H9 (cell line): ENCODE results near the gene PRKCA. TPM values are rescaled to one million over a fixed set of nuclear protein-coding genes. Genes with fewer than 3 reads are reported as not detected.
A peak's percentile ranks its signal among the peaks of the same experiment; 100 is the strongest.

Experiments
- DNase-seq: peaks from one replicate; pipeline ENCODE4 v3.0.0-alpha.2; 2017
- H2AFZ ChIP-seq: one replicate; pipeline ENCODE4 v1.6.1; 2013; ENCODE audit warnings: mild to moderate bottlenecking, low read length, control low read depth, moderate library complexity
- H2AK5ac ChIP-seq: 2 replicates; pipeline ENCODE4 v1.6.1; 2013; ENCODE audit warnings: low read length, control low read depth, mixed read lengths; ENCODE audit not compliant: insufficient read length
- H2BK120ac ChIP-seq: one replicate; pipeline ENCODE4 v1.6.1; 2013; ENCODE audit warnings: low read depth, mild to moderate bottlenecking, low read length, control low read depth, inconsistent platforms; ENCODE audit not compliant: poor library complexity, severe bottlenecking
- H2BK12ac ChIP-seq: 2 replicates; pipeline ENCODE4 v1.6.1; 2013; ENCODE audit warnings: low read length, control low read depth, mixed read lengths, low read depth; ENCODE audit not compliant: insufficient read length
- H2BK15ac ChIP-seq: 2 replicates; pipeline ENCODE4 v1.6.1; 2013; ENCODE audit warnings: low read depth, low read length, control low read depth
- H2BK20ac ChIP-seq: one replicate; pipeline ENCODE4 v1.6.1; 2013; ENCODE audit warnings: low read depth, mild to moderate bottlenecking, low read length, control low read depth, inconsistent platforms; ENCODE audit not compliant: poor library complexity, severe bottlenecking
- H2BK5ac ChIP-seq: 2 replicates; pipeline ENCODE4 v1.6.1; 2013; ENCODE audit warnings: low read length, control low read depth, mixed read lengths; ENCODE audit not compliant: insufficient read length
- H3K14ac ChIP-seq: 2 replicates; pipeline ENCODE4 v1.6.1; 2013; ENCODE audit warnings: low read length, control low read depth; ENCODE audit not compliant: insufficient read depth
- H3K18ac ChIP-seq: 2 replicates; pipeline ENCODE4 v1.6.1; 2013; ENCODE audit warnings: low read depth, mild to moderate bottlenecking, mixed read lengths, low read length, control low read depth; ENCODE audit not compliant: insufficient read length
- H3K23ac ChIP-seq: 2 replicates; pipeline ENCODE4 v1.6.1; 2013; ENCODE audit warnings: low read length, control low read depth, mixed read lengths, low read depth; ENCODE audit not compliant: insufficient read length
- H3K23me2 ChIP-seq: 2 replicates; pipeline ENCODE4 v1.6.1; 2013; ENCODE audit warnings: low read depth, mild to moderate bottlenecking, mixed read lengths, low read length, control low read depth; ENCODE audit not compliant: insufficient read length, poor library complexity, severe bottlenecking
- H3K27ac ChIP-seq: 2 replicates; pipeline ENCODE4 v1.5.1; 2013; ENCODE audit warnings: low read length, control low read depth, mixed read lengths, low read depth; ENCODE audit not compliant: insufficient read length
- H3K27me3 ChIP-seq: 2 replicates; pipeline ENCODE4 v1.6.1; 2013; ENCODE audit warnings: low read length, control low read depth, inconsistent platforms; ENCODE audit not compliant: insufficient read depth
- H3K4ac ChIP-seq: 2 replicates; pipeline ENCODE4 v1.6.1; 2013; ENCODE audit warnings: low read depth, mild to moderate bottlenecking, control low read depth, inconsistent platforms, low read length, moderate library complexity
- H3K4me1 ChIP-seq: 2 replicates; pipeline ENCODE4 v1.6.1; 2013; ENCODE audit warnings: low read length, control low read depth, inconsistent platforms; ENCODE audit not compliant: insufficient read depth
- H3K4me2 ChIP-seq: 2 replicates; pipeline ENCODE4 v1.6.1; 2013; ENCODE audit warnings: low read length, control low read depth, mixed read lengths; ENCODE audit not compliant: insufficient read length, insufficient read depth
- H3K56ac ChIP-seq: 2 replicates; pipeline ENCODE4 v1.6.1; 2013; ENCODE audit warnings: low read depth, mild to moderate bottlenecking, mixed read lengths, low read length, control low read depth; ENCODE audit not compliant: insufficient read length
- H3K79me1 ChIP-seq: 2 replicates; pipeline ENCODE4 v1.6.1; 2013; ENCODE audit warnings: low read depth, mild to moderate bottlenecking, moderate library complexity, low read length, control low read depth, inconsistent platforms; ENCODE audit not compliant: insufficient read depth, poor library complexity, severe bottlenecking
- H3K79me2 ChIP-seq: 2 replicates; pipeline ENCODE4 v1.6.1; 2013; ENCODE audit warnings: low read length, control low read depth, inconsistent platforms; ENCODE audit not compliant: insufficient read depth
- H3K9ac ChIP-seq: 2 replicates; pipeline ENCODE4 v1.6.1; 2013; ENCODE audit warnings: low read length, control low read depth, mixed read lengths; ENCODE audit not compliant: insufficient read length; ENCODE audit errors: extremely low read depth
- H3K9me3 ChIP-seq: one replicate; pipeline ENCODE4 v1.6.1; 2013; ENCODE audit warnings: low read depth, low read length, inconsistent platforms; ENCODE audit not compliant: control insufficient read depth
- H3T11ph ChIP-seq: one replicate; pipeline ENCODE4 v1.6.1; 2013; ENCODE audit warnings: mild to moderate bottlenecking, low read length, control low read depth, inconsistent platforms
- H4K20me1 ChIP-seq: one replicate; pipeline ENCODE4 v1.6.1; 2013; ENCODE audit not compliant: control insufficient read depth, insufficient read length, insufficient read depth
- H4K5ac ChIP-seq: 2 replicates; pipeline ENCODE4 v1.6.1; 2013; ENCODE audit warnings: low read depth, mild to moderate bottlenecking, mixed read lengths, low read length, control low read depth; ENCODE audit not compliant: insufficient read length
- H4K8ac ChIP-seq: replicated peaks from 2 replicates; pipeline ENCODE4 v1.6.1; 2013; ENCODE audit warnings: low read length, control low read depth, mixed read lengths, low read depth; ENCODE audit not compliant: insufficient read length
- H4K91ac ChIP-seq: 2 replicates; pipeline ENCODE4 v1.6.1; 2013; ENCODE audit warnings: low read depth, mild to moderate bottlenecking, moderate library complexity, mixed read lengths, low read length, control low read depth; ENCODE audit not compliant: insufficient read length
- H3K27ac Mint-ChIP-seq, 3 experiments: 2 replicates in 2 of 3; 3 replicates in 1 of 3; pipeline ENCODE4 v1.8.0; 2020 to 2021; ENCODE audit warnings: mixed read lengths in 3 of 3, mild to moderate bottlenecking in 1 of 3, moderate library complexity in 1 of 3
- H3K27me3 Mint-ChIP-seq: 2 replicates; pipeline ENCODE4 v1.8.0; 2021; ENCODE audit warnings: low read depth, mild to moderate bottlenecking, moderate library complexity, mixed read lengths
- H3K36me3 Mint-ChIP-seq, 3 experiments: 2 replicates in 2 of 3; 3 replicates in 1 of 3; pipeline ENCODE4 v1.8.0; 2020 to 2021; ENCODE audit warnings: low read depth in 3 of 3, mixed read lengths in 3 of 3; ENCODE audit not compliant: insufficient read depth in 1 of 3
- H3K4me1 Mint-ChIP-seq, 2 experiments: 2 replicates each; pipeline ENCODE4 v1.8.0; 2020; ENCODE audit warnings: mixed read lengths in 2 of 2
- H3K4me3 Mint-ChIP-seq, 2 experiments: 2 replicates in 1 of 2; 3 replicates in 1 of 2; pipeline ENCODE4 v1.8.0; 2020 to 2021; ENCODE audit warnings: mild to moderate bottlenecking in 2 of 2, mixed read lengths in 2 of 2, moderate library complexity in 1 of 2
- H3K9me3 Mint-ChIP-seq, 2 experiments: 2 replicates in 1 of 2; 3 replicates in 1 of 2; pipeline ENCODE4 v1.8.0; 2020; ENCODE audit warnings: mild to moderate bottlenecking in 2 of 2, mixed read lengths in 2 of 2, moderate library complexity in 1 of 2
- CTCF ChIP-seq: fragments of 200-600 bp; sonication (generic); conservative IDR thresholded peaks from 3 replicates; pipeline ENCODE4 v1.8.0; 2021; ENCODE audit warnings: antibody characterized with exemption, mild to moderate bottlenecking
- WGBS: extraction: QIAGEN DNeasy Blood & Tissue Kit; methylation state at CpG from one replicate; pipeline ENCODE4 v1.1.7; 2013; ENCODE audit warnings: missing lambda C conversion rate, low lambda C conversion rate, mixed read lengths; ENCODE audit not compliant: insufficient read length; ENCODE audit errors: extremely low coverage; 5-methylcytosine and 5-hydroxymethylcytosine counted together
- total RNA-seq: library from RNA; stranded (reverse); gene quantifications from 2 replicates; pipeline ENCODE4 v1.2.1, GENCODE V29; 2021

The PRKCA gene
- total RNA-seq, 1 experiment from 2014 or later = 10.5 TPM

GRCh38 chr17:66737524-66737923, 435.1 kb downstream of the PRKCA start:
- Mint-ChIP-seq H3K36me3 (peaks cover 4 to 6% (median 5%) of the 10 kb centered on the region in 3 experiments; a peak in 4 of 7 replicates), H3K27ac (peak overlapping the region in 2 of 3 experiments; percentile 1 to 16; a peak in 2 of 7 replicates), H3K4me3 (no peak overlapping the region), H3K27me3 (no peaks in the 10 kb centered on the region), H3K9me3 (0 out of 5 replicates have a peak, but pooled peaks cover 3% of the 10 kb centered on the region in 2 experiments), H3K4me1 (peaks cover 32 to 47% of the 10 kb centered on the region in 2 experiments)
- Histone ChIP-seq H3K4me2 (no peak overlapping the region), H4K5ac (no peak overlapping the region), H3K56ac (no peak overlapping the region), H3K27ac (no peak overlapping the region), H3K27me3 (no peaks in the 10 kb centered on the region), H2BK12ac (no peak overlapping the region), H4K8ac (no peak overlapping the region), H2BK15ac (no peak overlapping the region), H3K79me1 (no peaks in the 10 kb centered on the region), H3K14ac (no peak overlapping the region), H3K9ac (no peak overlapping the region), H3K23me2 (no peaks in the 10 kb centered on the region), H4K20me1 (no peaks in the 10 kb centered on the region), H3K4me1 (no peaks in the 10 kb centered on the region), H3T11ph (no peak overlapping the region), H2AK5ac (no peak overlapping the region), H3K79me2 (no peaks in the 10 kb centered on the region), H3K4ac (no peak overlapping the region), H3K18ac (no peak overlapping the region), H2AFZ (no peak overlapping the region), H3K9me3 (no peaks in the 10 kb centered on the region), H4K91ac (no peak overlapping the region), H2BK120ac (no peak overlapping the region), H2BK20ac (no peak overlapping the region), H2BK5ac (no peak overlapping the region), H3K23ac (no peak overlapping the region)
- WGBS = no CpG with 5 or more reads among the region's 12 CpGs
- TF ChIP-seq CTCF = peak; percentile 70
- DNase-seq = peak; percentile 79
